Thoracic aorta (tissue), 2 donors: ENCODE measurements around the gene USH1G. TPM values are rescaled to one million over a fixed set of nuclear protein-coding genes. Genes with fewer than 3 reads are reported as not detected.
A peak's percentile ranks its signal among the peaks of the same experiment; 100 is the strongest.

Experiments
- ATAC-seq: fragments of 150-250 bp; one replicate; pipeline ENCODE4 v1.8.0; 2017; ENCODE audit warnings: low read depth; ENCODE audit not compliant: insufficient number of reproducible peaks, low FRiP score
- DNase-seq: peaks from one replicate; pipeline ENCODE4 v3.0.0-alpha.2; 2020; ENCODE audit warnings: low spot score
- H3K27ac ChIP-seq, 2 donors: fragments of 200-600 bp; sonication (generic); 1 replicate in 1 of 2; 2 replicates in 1 of 2; pipeline ENCODE4 v1.5.1; 2016; ENCODE audit warnings: mild to moderate bottlenecking in 2 of 2, moderate library complexity in 2 of 2
- H3K27me3 ChIP-seq: fragments of 200-600 bp; sonication (generic); replicated peaks from 2 replicates; pipeline ENCODE4 v1.6.0; 2016; ENCODE audit warnings: mild to moderate bottlenecking; ENCODE audit not compliant: insufficient read depth
- H3K36me3 ChIP-seq: fragments of 200-600 bp; sonication (generic); one replicate; pipeline ENCODE4 v1.5.1; 2016
- H3K4me1 ChIP-seq, 2 donors: fragments of 200-600 bp; sonication (generic); 1 replicate in 1 of 2; 2 replicates in 1 of 2; pipeline versions ENCODE4 v1.5.1 to v1.6.0; 2016; ENCODE audit warnings: low read depth in 2 of 2, mild to moderate bottlenecking in 1 of 2; ENCODE audit not compliant: control insufficient read depth in 1 of 2
- H3K4me3 ChIP-seq: fragments of 200-600 bp; sonication (generic); 2 replicates; pipeline ENCODE4 v1.5.1; 2016; ENCODE audit warnings: mild to moderate bottlenecking
- H3K9me3 ChIP-seq: fragments of 200-600 bp; sonication (generic); 2 replicates; pipeline ENCODE4 v1.5.1; 2016
- total RNA-seq, 2 donors: library from RNA; depleted of rRNA; stranded (reverse); fragments of >200 nt; gene quantifications; one replicate each; pipeline versions ENCODE4 v1.1.0 to v1.2.3, GENCODE V29; 2016
- TF ChIP-seq, protein P1 (sequence below): fragments of 200-600 bp; sonication (generic); IDR thresholded peaks from one replicate; pipeline ENCODE4 v1.5.1; 2019; ENCODE audit warnings: antibody characterized with exemption

The USH1G gene
- total RNA-seq, 2 donors from 2014 or later: not detected

DNA sequence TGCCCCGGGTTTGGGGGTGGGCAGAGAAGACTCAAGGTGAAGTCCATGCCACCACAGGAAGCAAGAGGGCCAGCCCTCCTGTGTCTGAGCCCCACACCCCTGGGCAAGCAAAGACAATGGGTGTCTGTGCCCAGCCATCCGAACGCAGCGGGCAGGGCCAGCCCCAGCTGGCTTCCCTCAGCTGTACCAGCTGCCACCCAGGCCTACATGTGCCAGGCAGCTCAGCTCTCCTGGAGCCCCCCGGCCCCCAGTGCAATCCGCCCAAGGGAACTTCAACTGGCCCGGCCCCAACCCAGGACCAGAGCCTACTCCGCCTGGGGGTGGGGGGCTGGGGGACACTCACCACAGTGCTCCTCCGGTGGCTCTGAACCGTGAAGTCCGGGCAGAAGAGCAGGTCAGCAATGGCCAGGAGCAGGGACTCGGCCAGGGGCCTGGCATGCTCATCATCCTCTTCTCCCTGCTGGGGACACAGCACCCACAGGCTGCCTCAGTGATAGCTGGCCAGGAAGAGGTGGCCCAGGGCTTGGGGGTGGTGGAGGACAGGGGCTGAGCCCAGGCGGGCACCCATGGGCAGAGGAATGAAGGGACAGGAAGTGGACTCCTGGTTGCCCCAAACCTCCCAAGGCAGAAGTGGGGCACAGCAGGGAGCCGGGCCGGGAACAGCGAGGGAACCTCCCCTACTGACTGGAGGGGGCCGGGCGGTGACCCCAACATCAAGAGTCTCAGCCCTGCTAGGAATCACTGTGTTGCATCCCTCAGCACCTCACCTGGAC lies 39.8 kb upstream of the USH1G start:
- no peak overlapping the region for H3K4me3 ChIP-seq
- H3K36me3 ChIP-seq: no peaks in the 10 kb centered on the region
- H3K27me3 ChIP-seq: no peaks in the 10 kb centered on the region
- no peak for ATAC-seq
- no peak for DNase-seq
- no peaks in the 10 kb centered on the region for H3K4me1 ChIP-seq
- no peak overlapping the region for H3K27ac ChIP-seq
- TF ChIP-seq, protein P1, sequence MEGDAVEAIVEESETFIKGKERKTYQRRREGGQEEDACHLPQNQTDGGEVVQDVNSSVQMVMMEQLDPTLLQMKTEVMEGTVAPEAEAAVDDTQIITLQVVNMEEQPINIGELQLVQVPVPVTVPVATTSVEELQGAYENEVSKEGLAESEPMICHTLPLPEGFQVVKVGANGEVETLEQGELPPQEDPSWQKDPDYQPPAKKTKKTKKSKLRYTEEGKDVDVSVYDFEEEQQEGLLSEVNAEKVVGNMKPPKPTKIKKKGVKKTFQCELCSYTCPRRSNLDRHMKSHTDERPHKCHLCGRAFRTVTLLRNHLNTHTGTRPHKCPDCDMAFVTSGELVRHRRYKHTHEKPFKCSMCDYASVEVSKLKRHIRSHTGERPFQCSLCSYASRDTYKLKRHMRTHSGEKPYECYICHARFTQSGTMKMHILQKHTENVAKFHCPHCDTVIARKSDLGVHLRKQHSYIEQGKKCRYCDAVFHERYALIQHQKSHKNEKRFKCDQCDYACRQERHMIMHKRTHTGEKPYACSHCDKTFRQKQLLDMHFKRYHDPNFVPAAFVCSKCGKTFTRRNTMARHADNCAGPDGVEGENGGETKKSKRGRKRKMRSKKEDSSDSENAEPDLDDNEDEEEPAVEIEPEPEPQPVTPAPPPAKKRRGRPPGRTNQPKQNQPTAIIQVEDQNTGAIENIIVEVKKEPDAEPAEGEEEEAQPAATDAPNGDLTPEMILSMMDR: no peak
- H3K9me3 ChIP-seq: no peaks in the 10 kb centered on the region

DNA sequence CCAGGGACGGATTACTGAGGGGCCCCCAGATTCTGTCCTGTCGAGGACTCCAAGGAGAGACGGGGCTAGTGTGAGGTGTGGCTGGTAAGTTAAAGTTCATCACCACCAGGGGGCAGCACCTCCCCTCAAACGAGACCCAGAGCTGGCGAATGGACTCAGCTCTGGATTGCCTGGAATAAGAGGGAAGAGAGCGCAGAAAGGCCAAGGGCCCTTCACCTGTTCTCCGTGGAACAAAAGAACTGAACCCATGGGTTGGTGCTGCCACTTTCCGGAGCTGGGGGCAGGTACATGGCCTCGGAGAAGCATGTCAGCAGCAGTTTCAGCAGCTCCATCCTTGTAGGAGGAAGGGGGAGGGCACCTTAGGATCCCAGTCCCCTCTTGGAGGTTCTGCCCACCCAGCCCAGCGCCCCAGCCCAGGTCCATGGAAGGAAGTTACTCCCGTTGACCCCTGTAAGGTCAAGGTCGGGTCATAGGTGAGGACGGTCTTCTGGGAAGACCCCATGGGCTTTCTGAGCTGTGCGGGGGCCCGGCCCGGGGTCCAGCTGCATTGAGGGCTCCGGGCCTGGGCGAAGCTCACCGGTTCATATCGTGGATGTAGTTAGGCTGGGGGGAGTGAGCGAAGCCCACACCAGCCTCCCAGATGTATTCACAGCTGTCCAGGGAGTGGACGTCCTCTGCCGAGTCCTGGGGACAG lies 38.7 kb upstream of the USH1G start:
- peak; percentile 70 for ATAC-seq
- no peaks in the 10 kb centered on the region for H3K27me3 ChIP-seq
- H3K27ac ChIP-seq: no peak overlapping the region
- H3K4me3 ChIP-seq: no peak overlapping the region
- H3K9me3 ChIP-seq: no peaks in the 10 kb centered on the region
- H3K36me3 ChIP-seq: no peaks in the 10 kb centered on the region
- H3K4me1 ChIP-seq: no peaks in the 10 kb centered on the region
- peak; percentile 75 for DNase-seq
- TF ChIP-seq, protein P1: peak; percentile 86

- Histone ChIP-seq H3K27me3 (no peaks in the 10 kb centered on the region), H3K9me3 (no peaks in the 10 kb centered on the region), H3K4me1 (no peaks in the 10 kb centered on the region), H3K27ac (no peak overlapping the region), H3K4me3 (no peak overlapping the region), H3K36me3 (no peaks in the 10 kb centered on the region)
- no peak for DNase-seq
- ATAC-seq: no peak
- TF ChIP-seq, protein P1: no peak
Measured at GRCh38 chr17:74960570-74961342, 37.7 kb upstream of the USH1G start.

- TF ChIP-seq, protein P1: no peak
- no peaks in the 10 kb centered on the region for H3K36me3 ChIP-seq
- no peak for ATAC-seq
- no peaks in the 10 kb centered on the region for H3K4me1 ChIP-seq
- H3K27ac ChIP-seq: no peak overlapping the region
- no peaks in the 10 kb centered on the region for H3K9me3 ChIP-seq
- no peak overlapping the region for H3K4me3 ChIP-seq
- no peak for DNase-seq
- H3K27me3 ChIP-seq: no peaks in the 10 kb centered on the region
Measured at GRCh38 chr17:74959826-74960515, 36.9 kb upstream of the USH1G start.
